ENCODE data around the gene RNF7.
"Not testable (repeated sequence)": the region's sequence is repeated elsewhere in the genome, so short reads cannot be mapped to it uniquely, and the experiment has no call there.

RNF7 gene

GRCh38 chr3:141738022-141738890 is at the start of gene RNF7:
TSS of gene RNF7 (plus strand) at chr3:141738298. CDS start at chr3:141738342, 44 bp downstream.
- peak; percentile 99 for DNase-seq (ENCODE audit: low read depth, low spot score)

- no peak for DNase-seq (ENCODE audit: low read depth, low spot score)
Observed at GRCh38 chr3:141690431-141691072, 47.5 kb upstream of the RNF7 start.

GRCh38 chr3:141691471-141691870 is 46.6 kb upstream of the RNF7 start:
- DNase-seq (ENCODE audit: low read depth, low spot score), result not testable (repeated sequence)

GRCh38 chr3:141692973-141693372 is 45.1 kb upstream of the RNF7 start:
- DNase-seq (ENCODE audit: low read depth, low spot score), result not testable (repeated sequence)

GRCh38 chr3:141699324-141699723 is 38.8 kb upstream of the RNF7 start:
- DNase-seq (ENCODE audit: low read depth, low spot score), result no peak

GRCh38 chr3:141699897-141700296 is 38.2 kb upstream of the RNF7 start:
- DNase-seq (ENCODE audit: low read depth, low spot score), result peak; percentile 41

GRCh38 chr3:141703367-141703766 is 34.7 kb upstream of the RNF7 start:
- not testable (repeated sequence) for DNase-seq (ENCODE audit: low read depth, low spot score)

GRCh38 chr3:141707741-141708203 is 30.3 kb upstream of the RNF7 start:
- peak; percentile 53 for DNase-seq (ENCODE audit: low read depth, low spot score)

- no peak for DNase-seq (ENCODE audit: low read depth, low spot score)
Observed at GRCh38 chr3:141708367-141708766, 29.7 kb upstream of the RNF7 start.

- DNase-seq (ENCODE audit: low read depth, low spot score), result no peak
Observed at GRCh38 chr3:141709126-141709770, 28.9 kb upstream of the RNF7 start.

- DNase-seq (ENCODE audit: low read depth, low spot score), result no peak
Observed at GRCh38 chr3:141710121-141710520, 28.0 kb upstream of the RNF7 start.

GRCh38 chr3:141710888-141711616 is 27.0 kb upstream of the RNF7 start:
- peak; percentile 80 for DNase-seq (ENCODE audit: low read depth, low spot score)

- no peak for DNase-seq (ENCODE audit: low read depth, low spot score)
Observed at GRCh38 chr3:141714671-141715070, 23.4 kb upstream of the RNF7 start.

- no peak for DNase-seq (ENCODE audit: low read depth, low spot score)
Observed at GRCh38 chr3:141722081-141722480, 16.0 kb upstream of the RNF7 start.

- DNase-seq (ENCODE audit: low read depth, low spot score), result no peak
Observed at GRCh38 chr3:141722648-141723047, 15.4 kb upstream of the RNF7 start.

- no peak for DNase-seq (ENCODE audit: low read depth, low spot score)
Observed at GRCh38 chr3:141723255-141723654, 14.8 kb upstream of the RNF7 start.

GRCh38 chr3:141724186-141724585 is 13.9 kb upstream of the RNF7 start:
- no peak for DNase-seq (ENCODE audit: low read depth, low spot score)

GRCh38 chr3:141725036-141725435 is 13.1 kb upstream of the RNF7 start:
- peak; percentile 26 for DNase-seq (ENCODE audit: low read depth, low spot score)

- DNase-seq (ENCODE audit: low read depth, low spot score), result no peak
Observed at GRCh38 chr3:141726483-141726882, 11.6 kb upstream of the RNF7 start.

- no peak for DNase-seq (ENCODE audit: low read depth, low spot score)
Observed at GRCh38 chr3:141728355-141728892, 9.7 kb upstream of the RNF7 start.

- DNase-seq (ENCODE audit: low read depth, low spot score), result no peak
Observed at GRCh38 chr3:141729240-141729639, 8.9 kb upstream of the RNF7 start.
